GM23248 (cell line): Measurements from ENCODE around the gene LPP.

ENCODE experiments used
- EZH2 ChIP-seq: fragments of 200-600 bp; sonication (generic); IDR thresholded peaks from 2 replicates; pipeline ENCODE4 v1.6.1; 2018; ENCODE audit warnings: antibody characterized with exemption, mild to moderate bottlenecking; ENCODE audit not compliant: insufficient read depth, poor library complexity, severe bottlenecking
- EZH2phosphoT487 ChIP-seq: fragments of 200-600 bp; sonication (generic); IDR thresholded peaks from 2 replicates; pipeline ENCODE4 v1.6.1; 2018; ENCODE audit warnings: antibody characterized with exemption, moderate library complexity, mild to moderate bottlenecking, low read depth; ENCODE audit not compliant: insufficient read depth

GRCh38 chr3:188870431-188870830, 716.5 kb downstream of the LPP start:
- TF ChIP-seq EZH2 (no peak), EZH2phosphoT487 (no peak)
